Measurements from ENCODE around the gene PLIN4. TPM values are rescaled to one million over a fixed set of nuclear protein-coding genes. Genes with fewer than 3 reads are reported as not detected.
A peak's percentile ranks its signal among the peaks of the same experiment; 100 is the strongest.

PLIN4 gene
- total and polyA plus RNA-seq, 9 of the 15 experiments (the other 6 are each of a cell fraction or from before 2014, with no cell fraction given), result 0.04 to 0.16 (median 0.07) TPM; not detected in 3

- TF ChIP-seq, protein P1, sequence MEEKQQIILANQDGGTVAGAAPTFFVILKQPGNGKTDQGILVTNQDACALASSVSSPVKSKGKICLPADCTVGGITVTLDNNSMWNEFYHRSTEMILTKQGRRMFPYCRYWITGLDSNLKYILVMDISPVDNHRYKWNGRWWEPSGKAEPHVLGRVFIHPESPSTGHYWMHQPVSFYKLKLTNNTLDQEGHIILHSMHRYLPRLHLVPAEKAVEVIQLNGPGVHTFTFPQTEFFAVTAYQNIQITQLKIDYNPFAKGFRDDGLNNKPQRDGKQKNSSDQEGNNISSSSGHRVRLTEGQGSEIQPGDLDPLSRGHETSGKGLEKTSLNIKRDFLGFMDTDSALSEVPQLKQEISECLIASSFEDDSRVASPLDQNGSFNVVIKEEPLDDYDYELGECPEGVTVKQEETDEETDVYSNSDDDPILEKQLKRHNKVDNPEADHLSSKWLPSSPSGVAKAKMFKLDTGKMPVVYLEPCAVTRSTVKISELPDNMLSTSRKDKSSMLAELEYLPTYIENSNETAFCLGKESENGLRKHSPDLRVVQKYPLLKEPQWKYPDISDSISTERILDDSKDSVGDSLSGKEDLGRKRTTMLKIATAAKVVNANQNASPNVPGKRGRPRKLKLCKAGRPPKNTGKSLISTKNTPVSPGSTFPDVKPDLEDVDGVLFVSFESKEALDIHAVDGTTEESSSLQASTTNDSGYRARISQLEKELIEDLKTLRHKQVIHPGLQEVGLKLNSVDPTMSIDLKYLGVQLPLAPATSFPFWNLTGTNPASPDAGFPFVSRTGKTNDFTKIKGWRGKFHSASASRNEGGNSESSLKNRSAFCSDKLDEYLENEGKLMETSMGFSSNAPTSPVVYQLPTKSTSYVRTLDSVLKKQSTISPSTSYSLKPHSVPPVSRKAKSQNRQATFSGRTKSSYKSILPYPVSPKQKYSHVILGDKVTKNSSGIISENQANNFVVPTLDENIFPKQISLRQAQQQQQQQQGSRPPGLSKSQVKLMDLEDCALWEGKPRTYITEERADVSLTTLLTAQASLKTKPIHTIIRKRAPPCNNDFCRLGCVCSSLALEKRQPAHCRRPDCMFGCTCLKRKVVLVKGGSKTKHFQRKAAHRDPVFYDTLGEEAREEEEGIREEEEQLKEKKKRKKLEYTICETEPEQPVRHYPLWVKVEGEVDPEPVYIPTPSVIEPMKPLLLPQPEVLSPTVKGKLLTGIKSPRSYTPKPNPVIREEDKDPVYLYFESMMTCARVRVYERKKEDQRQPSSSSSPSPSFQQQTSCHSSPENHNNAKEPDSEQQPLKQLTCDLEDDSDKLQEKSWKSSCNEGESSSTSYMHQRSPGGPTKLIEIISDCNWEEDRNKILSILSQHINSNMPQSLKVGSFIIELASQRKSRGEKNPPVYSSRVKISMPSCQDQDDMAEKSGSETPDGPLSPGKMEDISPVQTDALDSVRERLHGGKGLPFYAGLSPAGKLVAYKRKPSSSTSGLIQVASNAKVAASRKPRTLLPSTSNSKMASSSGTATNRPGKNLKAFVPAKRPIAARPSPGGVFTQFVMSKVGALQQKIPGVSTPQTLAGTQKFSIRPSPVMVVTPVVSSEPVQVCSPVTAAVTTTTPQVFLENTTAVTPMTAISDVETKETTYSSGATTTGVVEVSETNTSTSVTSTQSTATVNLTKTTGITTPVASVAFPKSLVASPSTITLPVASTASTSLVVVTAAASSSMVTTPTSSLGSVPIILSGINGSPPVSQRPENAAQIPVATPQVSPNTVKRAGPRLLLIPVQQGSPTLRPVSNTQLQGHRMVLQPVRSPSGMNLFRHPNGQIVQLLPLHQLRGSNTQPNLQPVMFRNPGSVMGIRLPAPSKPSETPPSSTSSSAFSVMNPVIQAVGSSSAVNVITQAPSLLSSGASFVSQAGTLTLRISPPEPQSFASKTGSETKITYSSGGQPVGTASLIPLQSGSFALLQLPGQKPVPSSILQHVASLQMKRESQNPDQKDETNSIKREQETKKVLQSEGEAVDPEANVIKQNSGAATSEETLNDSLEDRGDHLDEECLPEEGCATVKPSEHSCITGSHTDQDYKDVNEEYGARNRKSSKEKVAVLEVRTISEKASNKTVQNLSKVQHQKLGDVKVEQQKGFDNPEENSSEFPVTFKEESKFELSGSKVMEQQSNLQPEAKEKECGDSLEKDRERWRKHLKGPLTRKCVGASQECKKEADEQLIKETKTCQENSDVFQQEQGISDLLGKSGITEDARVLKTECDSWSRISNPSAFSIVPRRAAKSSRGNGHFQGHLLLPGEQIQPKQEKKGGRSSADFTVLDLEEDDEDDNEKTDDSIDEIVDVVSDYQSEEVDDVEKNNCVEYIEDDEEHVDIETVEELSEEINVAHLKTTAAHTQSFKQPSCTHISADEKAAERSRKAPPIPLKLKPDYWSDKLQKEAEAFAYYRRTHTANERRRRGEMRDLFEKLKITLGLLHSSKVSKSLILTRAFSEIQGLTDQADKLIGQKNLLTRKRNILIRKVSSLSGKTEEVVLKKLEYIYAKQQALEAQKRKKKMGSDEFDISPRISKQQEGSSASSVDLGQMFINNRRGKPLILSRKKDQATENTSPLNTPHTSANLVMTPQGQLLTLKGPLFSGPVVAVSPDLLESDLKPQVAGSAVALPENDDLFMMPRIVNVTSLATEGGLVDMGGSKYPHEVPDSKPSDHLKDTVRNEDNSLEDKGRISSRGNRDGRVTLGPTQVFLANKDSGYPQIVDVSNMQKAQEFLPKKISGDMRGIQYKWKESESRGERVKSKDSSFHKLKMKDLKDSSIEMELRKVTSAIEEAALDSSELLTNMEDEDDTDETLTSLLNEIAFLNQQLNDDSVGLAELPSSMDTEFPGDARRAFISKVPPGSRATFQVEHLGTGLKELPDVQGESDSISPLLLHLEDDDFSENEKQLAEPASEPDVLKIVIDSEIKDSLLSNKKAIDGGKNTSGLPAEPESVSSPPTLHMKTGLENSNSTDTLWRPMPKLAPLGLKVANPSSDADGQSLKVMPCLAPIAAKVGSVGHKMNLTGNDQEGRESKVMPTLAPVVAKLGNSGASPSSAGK (IDR thresholded peaks at IDR 0.05), result no peak
- TF ChIP-seq, protein P2, sequence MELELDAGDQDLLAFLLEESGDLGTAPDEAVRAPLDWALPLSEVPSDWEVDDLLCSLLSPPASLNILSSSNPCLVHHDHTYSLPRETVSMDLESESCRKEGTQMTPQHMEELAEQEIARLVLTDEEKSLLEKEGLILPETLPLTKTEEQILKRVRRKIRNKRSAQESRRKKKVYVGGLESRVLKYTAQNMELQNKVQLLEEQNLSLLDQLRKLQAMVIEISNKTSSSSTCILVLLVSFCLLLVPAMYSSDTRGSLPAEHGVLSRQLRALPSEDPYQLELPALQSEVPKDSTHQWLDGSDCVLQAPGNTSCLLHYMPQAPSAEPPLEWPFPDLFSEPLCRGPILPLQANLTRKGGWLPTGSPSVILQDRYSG (tag; conservative IDR thresholded peaks at IDR 0.05; ENCODE audit: low read depth), result no peak
- TF ChIP-seq MED1 (CRISPR knock-in tag; IDR thresholded peaks at IDR 0.05; ENCODE audit: borderline replicate concordance), result no peak
- TF ChIP-seq TFAP4 (CRISPR knock-in tag; IDR thresholded peaks at IDR 0.05; ENCODE audit: borderline replicate concordance), result peak; percentile 30; the same call in 1 of the 2 replicates
- TF ChIP-seq MTA2 (IDR thresholded peaks at IDR 0.05; ENCODE audit: low read depth), result no peak
- TF ChIP-seq HNRNPLL (IDR thresholded peaks at IDR 0.05; ENCODE audit: low read depth, low read length, poor library complexity, severe bottlenecking), result peak; percentile 15
- 0 out of 2 replicates have a peak, but pooled peaks have one; percentile 9 for TF ChIP-seq NFRKB (IDR thresholded peaks at IDR 0.05; ENCODE audit: low read depth)
- TF ChIP-seq PRPF4 (IDR thresholded peaks at IDR 0.05; ENCODE audit: insufficient read depth, low read depth, low read length, poor library complexity, severe bottlenecking), result no peak
- no peak for TF ChIP-seq ZNF384 (IDR thresholded peaks at IDR 0.05; ENCODE audit: low read depth, low read length)
- no peak for TF ChIP-seq HDAC6 (IDR thresholded peaks at IDR 0.05; ENCODE audit: low read depth, low read length)
- TF ChIP-seq KAT8 (IDR thresholded peaks at IDR 0.05; ENCODE audit: low read depth), result no peak
- TF ChIP-seq, protein P3, sequence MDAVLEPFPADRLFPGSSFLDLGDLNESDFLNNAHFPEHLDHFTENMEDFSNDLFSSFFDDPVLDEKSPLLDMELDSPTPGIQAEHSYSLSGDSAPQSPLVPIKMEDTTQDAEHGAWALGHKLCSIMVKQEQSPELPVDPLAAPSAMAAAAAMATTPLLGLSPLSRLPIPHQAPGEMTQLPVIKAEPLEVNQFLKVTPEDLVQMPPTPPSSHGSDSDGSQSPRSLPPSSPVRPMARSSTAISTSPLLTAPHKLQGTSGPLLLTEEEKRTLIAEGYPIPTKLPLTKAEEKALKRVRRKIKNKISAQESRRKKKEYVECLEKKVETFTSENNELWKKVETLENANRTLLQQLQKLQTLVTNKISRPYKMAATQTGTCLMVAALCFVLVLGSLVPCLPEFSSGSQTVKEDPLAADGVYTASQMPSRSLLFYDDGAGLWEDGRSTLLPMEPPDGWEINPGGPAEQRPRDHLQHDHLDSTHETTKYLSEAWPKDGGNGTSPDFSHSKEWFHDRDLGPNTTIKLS (IDR thresholded peaks at IDR 0.05; ENCODE audit: borderline replicate concordance, low read depth), result peak; percentile 85
- peak; percentile 43 for TF ChIP-seq POLR2A (conservative IDR thresholded peaks at IDR 0.05)
- 0 out of 2 replicates have a peak, but pooled peaks have one; percentile 21 for TF ChIP-seq NFE2 (IDR thresholded peaks at IDR 0.05; ENCODE audit: low read depth)
These were observed 61.8 kb downstream of the PLIN4 start (continued) for GRCh38 chr19:4456476-4456842.

Data from K562 (cell line).